A549 (cell line): ENCODE results near the gene TOX2.

Experiments used
- ESRRA ChIP-seq: fragments of 150-350 bp; IDR thresholded peaks from 2 replicates; pipeline ENCODE4 v1.6.1; 2014; ENCODE audit warnings: mild to moderate bottlenecking, low read length, borderline replicate concordance
- JUNB ChIP-seq: fragments of >200 bp; sonication (Bioruptor Twin); formaldehyde crosslinking; IDR thresholded peaks from 2 replicates; pipeline ENCODE4 v1.6.1; 2016
- PHF8 ChIP-seq: fragments of 200-600 bp; sonication (generic); IDR thresholded peaks from 2 replicates; pipeline ENCODE4 v1.6.1; 2016; ENCODE audit warnings: low read depth, mild to moderate bottlenecking, antibody characterized with exemption, moderate library complexity, borderline replicate concordance
- POLR2A ChIP-seq: IDR thresholded peaks from 2 replicates; pipeline ENCODE4 v1.6.1; 2012; ENCODE audit warnings: mild to moderate bottlenecking, low read length

GRCh38 chr20:43955062-43955749, 40.6 kb downstream of the TOX2 start:
- TF ChIP-seq ESRRA (peak; percentile 84), JUNB (peak; percentile 97), POLR2A (no peak), PHF8 (no peak)
